GM12874 (cell line): ENCODE results near the gene LRRK2.

Experiments
- CTCF ChIP-seq: IDR thresholded peaks from 2 replicates; pipeline ENCODE4 v1.5.1; 2011; ENCODE audit warnings: low read depth, mild to moderate bottlenecking, control low read depth, low read length, moderate library complexity; ENCODE audit not compliant: insufficient read depth

The LRRK2 gene

GRCh38 chr12:40185303-40185693 lies 39.5 kb upstream of the LRRK2 start:
- TF ChIP-seq CTCF = no peak

- no peak for TF ChIP-seq CTCF
Measured at GRCh38 chr12:40188558-40189320, 36.1 kb upstream of the LRRK2 start.

- no peak for TF ChIP-seq CTCF
Measured at GRCh38 chr12:40192704-40193255, 32.0 kb upstream of the LRRK2 start.

- no peak for TF ChIP-seq CTCF
Measured at GRCh38 chr12:40194846-40195245, 30.0 kb upstream of the LRRK2 start.

GRCh38 chr12:40197590-40197989 lies 27.2 kb upstream of the LRRK2 start:
- no peak for TF ChIP-seq CTCF

GRCh38 chr12:40198601-40199000 lies 26.2 kb upstream of the LRRK2 start:
- no peak for TF ChIP-seq CTCF

- TF ChIP-seq CTCF = no peak
Measured at GRCh38 chr12:40202095-40203059, 22.4 kb upstream of the LRRK2 start.
